Activated B cell treated with CpG ODN at 0.5 μM for 24 hours (primary cell): ENCODE data around the gene RUSF1. TPM values are rescaled to one million over a fixed set of nuclear protein-coding genes. Genes with fewer than 3 reads are reported as not detected.
"Not testable (repeated sequence)": the region's sequence is repeated elsewhere in the genome, so short reads cannot be mapped to it uniquely, and the experiment has no call there.

Source experiments
- ATAC-seq: fragments of 200-7000 bp; cut with Tn5 transposase; one replicate; pipeline ENCODE4 v1.10.0; 2021; ENCODE audit warnings: low read depth, mild to moderate bottlenecking, moderate library complexity
- CTCF ChIA-PET: fragments of 350-600 bp; sonication (Branson Sonifier 250); formaldehyde crosslinking; loops from one replicate; lab custom pipeline; 2021; ENCODE audit warnings: antibody characterized with exemption; lab: Charles Lee
- POLR2A ChIA-PET: fragments of 350-600 bp; sonication (Branson Sonifier 250); formaldehyde crosslinking; loops from one replicate; lab custom pipeline; 2021; ENCODE audit warnings: antibody characterized with exemption; lab: Charles Lee
- DNase-seq: peaks from one replicate; pipeline ENCODE4 v3.0.0; 2022
- H3K27ac Mint-ChIP-seq: one replicate; pipeline ENCODE4 v1.8.0; 2020; ENCODE audit warnings: mixed read lengths
- H3K27me3 Mint-ChIP-seq: one replicate; pipeline ENCODE4 v1.8.0; 2021; ENCODE audit warnings: mixed read lengths
- H3K36me3 Mint-ChIP-seq: one replicate; pipeline ENCODE4 v1.8.0; 2021; ENCODE audit warnings: low read depth, mixed read lengths
- H3K4me1 Mint-ChIP-seq: one replicate; pipeline ENCODE4 v1.8.0; 2021; ENCODE audit warnings: mixed read lengths
- H3K4me3 Mint-ChIP-seq: one replicate; pipeline ENCODE4 v1.8.0; 2020; ENCODE audit warnings: mild to moderate bottlenecking, mixed read lengths
- H3K9me3 Mint-ChIP-seq: one replicate; pipeline ENCODE4 v1.8.0; 2020; ENCODE audit warnings: mixed read lengths
- CTCF ChIP-seq: fragments of 200-600 bp; IDR thresholded peaks from one replicate; pipeline ENCODE4 v1.8.0; 2022; ENCODE audit warnings: antibody characterized with exemption, mild to moderate bottlenecking
- intact Hi-C: fragments of 100-400 bp; cut with micrococcal nuclease; formaldehyde crosslinking; loops from one replicate; pipeline ENCODE4 v1.15.1; 2024
- total RNA-seq: library from RNA; stranded (reverse); gene quantifications from 2 replicates; pipeline ENCODE4 v1.2.3, GENCODE V29; 2022

Gene RUSF1
- total RNA-seq, 1 donor from 2014 or later: 59.7 TPM

GRCh38 chr16:31525113-31525512, 16.9 kb upstream of the RUSF1 start:
- DNase-seq (no peak), ATAC-seq (no peak)
- Mint-ChIP-seq H3K36me3 (no peaks in the 10 kb centered on the region), H3K4me3 (no peak overlapping the region), H3K27ac (no peak overlapping the region), H3K9me3 (no peaks in the 10 kb centered on the region), H3K4me1 (peaks cover 19% of the 10 kb centered on the region), H3K27me3 (peaks cover 24% of the 10 kb centered on the region)
- intact Hi-C loops: no loop called here
- ChIA-PET CTCF (no interaction called here), POLR2A (no interaction called here)
- TF ChIP-seq CTCF: no peak

- POLR2A ChIA-PET, intact Hi-C loops, H3K9me3 Mint-ChIP-seq: not testable (repeated sequence)
Measured at GRCh38 chr16:31523768-31524167, 15.6 kb upstream of the RUSF1 start.

GRCh38 chr16:31522071-31522470, 13.9 kb upstream of the RUSF1 start:
- H3K27me3 Mint-ChIP-seq: peaks cover 10% of the 10 kb centered on the region
- no peak overlapping the region for H3K27ac Mint-ChIP-seq
- ATAC-seq (no peak), DNase-seq (no peak)
- H3K4me1 Mint-ChIP-seq: no peaks in the 10 kb centered on the region
- H3K9me3 Mint-ChIP-seq: no peaks in the 10 kb centered on the region
- TF ChIP-seq CTCF: no peak
- intact Hi-C loops: no loop called here
- ChIA-PET POLR2A (no interaction called here), CTCF (no interaction called here)
- H3K4me3 Mint-ChIP-seq: no peak overlapping the region
- H3K36me3 Mint-ChIP-seq: no peaks in the 10 kb centered on the region

More at GRCh38 chr16:31523768-31524167, 15.6 kb upstream of the RUSF1 start:
- H3K36me3 Mint-ChIP-seq, H3K27ac Mint-ChIP-seq, DNase-seq, CTCF ChIA-PET, H3K4me3 Mint-ChIP-seq, ATAC-seq: not testable (repeated sequence)
- peaks cover 17% of the 10 kb centered on the region for H3K27me3 Mint-ChIP-seq
- H3K4me1 Mint-ChIP-seq: peaks cover 12% of the 10 kb centered on the region

GRCh38 chr16:31521368-31521767, 13.2 kb upstream of the RUSF1 start:
- Mint-ChIP-seq H3K4me3 (no peak overlapping the region), H3K4me1 (no peaks in the 10 kb centered on the region), H3K9me3 (peaks cover 3% of the 10 kb centered on the region), H3K36me3 (no peaks in the 10 kb centered on the region), H3K27me3 (peaks cover 14% of the 10 kb centered on the region), H3K27ac (no peak overlapping the region)
- intact Hi-C loops: no loop called here
- DNase-seq (no peak), ATAC-seq (no peak)
- no peak for TF ChIP-seq CTCF
- ChIA-PET CTCF (no interaction called here), POLR2A (no interaction called here)

- peaks cover 14% of the 10 kb centered on the region for H3K27me3 Mint-ChIP-seq
- no peaks in the 10 kb centered on the region for H3K36me3 Mint-ChIP-seq
- peaks cover 3% of the 10 kb centered on the region for H3K9me3 Mint-ChIP-seq
- H3K27ac Mint-ChIP-seq: no peak overlapping the region
- ATAC-seq: no peak
- TF ChIP-seq CTCF: no peak
- no peaks in the 10 kb centered on the region for H3K4me1 Mint-ChIP-seq
- intact Hi-C loops: no loop called here
- ChIA-PET POLR2A (no interaction called here), CTCF (no interaction called here)
- DNase-seq: no peak
- H3K4me3 Mint-ChIP-seq: no peak overlapping the region
Measured at GRCh38 chr16:31519759-31520431, 11.7 kb upstream of the RUSF1 start.
